SK-N-MC (cell line): Measurements from ENCODE around the gene POLR1C.

Experiments used
- EZH2 ChIP-seq: fragments of 200-600 bp; sonication (generic); IDR thresholded peaks from one replicate; pipeline ENCODE4 v1.6.1; 2017; ENCODE audit warnings: antibody characterized with exemption
- FOXP2 ChIP-seq: optimal IDR thresholded peaks from 2 replicates; pipeline ENCODE3; 2011; ENCODE audit warnings: mild to moderate bottlenecking, moderate library complexity; ENCODE audit not compliant: insufficient read depth; ENCODE audit errors: extremely low read length, control extremely low read depth
- POLR2AphosphoS5 ChIP-seq: IDR thresholded peaks from 2 replicates; pipeline ENCODE4 v1.6.1; 2012; ENCODE audit warnings: mild to moderate bottlenecking, low read depth, low read length, borderline replicate concordance

DNA sequence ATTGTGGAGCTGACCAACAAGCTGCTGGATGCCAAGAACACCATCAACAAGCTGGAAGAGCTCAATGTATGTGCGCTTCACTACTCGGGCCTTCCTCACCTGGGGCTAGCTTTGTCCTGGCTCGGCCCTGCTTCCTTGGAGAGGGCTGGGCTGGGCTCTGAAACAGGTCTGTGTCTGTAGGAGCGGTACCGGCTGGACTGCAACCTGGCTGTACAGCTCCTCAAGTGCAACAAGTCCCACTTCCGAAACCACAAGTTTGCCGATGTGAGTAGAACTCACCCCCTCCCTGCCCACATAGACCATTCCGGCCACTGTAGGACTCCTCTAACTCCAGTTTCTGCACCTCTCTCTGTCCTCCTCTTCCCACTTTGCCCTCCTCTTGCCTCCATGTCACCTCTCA, 13.4 kb upstream of the POLR1C start:
- TF ChIP-seq EZH2 (no peak), POLR2AphosphoS5 (no peak), FOXP2 (no peak)
